Medulla oblongata (tissue), 1 donor: Measurements from ENCODE around the gene BRF1.
"Not testable (repeated sequence)": the region's sequence is repeated elsewhere in the genome, so short reads cannot be mapped to it uniquely, and the experiment has no call there.

Source experiments
- DNase-seq: peaks from one replicate; pipeline ENCODE4 v3.0.0-alpha.2; 2015; ENCODE audit errors: extremely low spot score

BRF1 gene

GRCh38 chr14:105300542-105301102 is at the start of gene BRF1:
TSS of gene BRF1 (minus strand) at chr14:105301001. CDS start at chr14:105300629, 372 bp downstream.
- DNase-seq = peak; percentile 89

GRCh38 chr14:105349992-105350391 is 49.2 kb upstream of the BRF1 start:
- DNase-seq = no peak

- DNase-seq = no peak
Measured at GRCh38 chr14:105348945-105349699, 48.3 kb upstream of the BRF1 start.

GRCh38 chr14:105348169-105348944 is 47.6 kb upstream of the BRF1 start:
- no peak for DNase-seq

GRCh38 chr14:105347587-105347968 is 46.8 kb upstream of the BRF1 start:
- DNase-seq = no peak

- no peak for DNase-seq
Measured at GRCh38 chr14:105346876-105347586, 46.2 kb upstream of the BRF1 start.

- no peak for DNase-seq
Measured at GRCh38 chr14:105346200-105346533, 45.4 kb upstream of the BRF1 start.

- no peak for DNase-seq
Measured at GRCh38 chr14:105343194-105343593, 42.4 kb upstream of the BRF1 start.

GRCh38 chr14:105340821-105341733 is 40.3 kb upstream of the BRF1 start:
- peak; percentile 88 for DNase-seq

- peak; percentile 76 for DNase-seq
Measured at GRCh38 chr14:105337966-105338741, 37.4 kb upstream of the BRF1 start.

- no peak for DNase-seq
Measured at GRCh38 chr14:105337433-105337832, 36.6 kb upstream of the BRF1 start.

GRCh38 chr14:105336477-105337287 is 35.9 kb upstream of the BRF1 start:
- no peak for DNase-seq

- peak; percentile 68 for DNase-seq
Measured at GRCh38 chr14:105335735-105336476, 35.1 kb upstream of the BRF1 start.

- DNase-seq = not testable (repeated sequence)
Measured at GRCh38 chr14:105335231-105335542, 34.4 kb upstream of the BRF1 start.

GRCh38 chr14:105334383-105335230 is 33.8 kb upstream of the BRF1 start:
- DNase-seq = no peak

GRCh38 chr14:105333613-105334364 is 33.0 kb upstream of the BRF1 start:
- DNase-seq = no peak

- DNase-seq = no peak
Measured at GRCh38 chr14:105333020-105333490, 32.3 kb upstream of the BRF1 start.
